NCI-H526 (cell line): ENCODE measurements around the gene ZFR2.
"Not testable (repeated sequence)": the region's sequence is repeated elsewhere in the genome, so short reads cannot be mapped to it uniquely, and the experiment has no call there.

Experiments
- DNase-seq, 2 experiments: peaks; one replicate each; lab custom pipeline; 2025; lab: John Stamatoyannopoulos, UW

The ZFR2 gene

DNA sequence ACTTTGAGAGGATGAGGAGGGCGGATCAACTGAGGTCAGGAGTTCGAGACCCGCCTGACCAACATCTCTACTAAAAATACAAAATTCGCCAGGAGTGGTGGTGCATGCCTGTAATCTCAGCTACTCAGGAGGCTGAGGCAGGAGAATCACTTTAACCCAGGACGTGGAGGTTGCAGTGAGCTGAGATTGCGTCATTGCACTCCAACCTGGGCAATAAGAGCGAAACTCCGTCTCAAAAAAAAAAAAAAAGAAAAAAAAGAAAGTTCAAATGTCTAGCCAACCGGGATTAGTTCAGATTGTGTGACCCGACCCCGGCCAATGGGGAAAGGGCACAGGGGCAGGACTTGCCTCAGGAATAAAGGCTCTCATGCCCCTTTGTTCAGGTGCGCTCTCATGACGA lies 5.9 kb upstream of the ZFR2 start:
- not testable (repeated sequence) for DNase-seq

- DNase-seq: no peak
Measured at GRCh38 chr19:3873151-3873550, 4.3 kb upstream of the ZFR2 start.

- no peak for DNase-seq
Measured at GRCh38 chr19:3867971-3868769, 668 bp downstream of the ZFR2 start.

DNA sequence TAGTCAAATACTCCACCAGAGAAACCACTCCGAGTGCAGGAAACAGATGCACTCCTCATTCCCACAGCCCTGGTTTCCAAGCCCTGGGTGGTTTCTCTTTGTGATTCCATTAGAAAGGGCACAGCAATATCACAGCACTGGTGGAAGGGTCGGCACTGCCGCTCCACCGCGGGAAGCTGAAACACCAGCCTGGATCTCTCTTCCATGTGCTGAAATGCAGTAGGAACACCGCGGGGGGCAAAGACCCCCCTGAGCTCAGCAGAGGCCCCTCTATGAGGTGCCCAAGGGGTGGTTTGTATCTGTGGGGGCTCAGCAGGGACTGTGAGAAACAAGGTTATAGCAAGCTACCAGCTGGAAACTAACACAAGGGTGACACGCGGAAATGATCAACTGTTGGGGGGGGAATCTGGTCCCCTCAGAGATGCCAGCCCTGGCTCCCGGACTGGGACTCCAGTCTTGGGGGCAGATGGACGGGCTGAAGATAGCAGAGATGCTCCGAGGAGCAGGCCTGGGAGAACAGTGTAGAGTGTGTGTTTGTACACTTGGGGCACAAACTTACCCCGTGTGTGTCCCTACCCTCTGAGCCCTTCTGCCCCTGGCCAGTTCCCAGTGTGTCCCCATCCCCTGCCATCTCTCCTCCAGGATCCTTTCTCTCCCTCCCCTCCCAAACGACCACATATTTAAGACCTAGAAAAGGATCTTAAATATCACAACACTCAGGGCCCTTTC lies 1.8 kb downstream of the ZFR2 start:
- no peak for DNase-seq

DNA sequence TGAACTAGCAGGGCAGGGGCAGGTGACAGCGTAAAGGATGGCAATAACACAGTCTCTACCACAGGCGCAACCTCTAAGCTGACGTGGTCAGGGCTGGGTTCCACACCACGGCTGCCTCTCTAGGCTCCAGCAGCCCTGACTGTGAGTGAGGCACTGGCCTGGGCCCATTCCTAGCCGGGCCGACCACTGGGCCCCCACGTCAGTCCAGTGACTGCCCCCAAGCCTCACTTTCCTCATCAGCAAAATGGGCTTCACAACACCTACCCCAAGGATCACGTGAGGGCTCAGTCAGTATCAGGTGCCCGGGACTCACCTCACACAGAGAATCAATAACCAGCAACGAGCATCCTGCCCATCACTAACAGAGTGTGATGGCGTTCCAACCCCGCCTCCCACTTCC lies 5.2 kb downstream of the ZFR2 start:
- DNase-seq: no peak

DNA sequence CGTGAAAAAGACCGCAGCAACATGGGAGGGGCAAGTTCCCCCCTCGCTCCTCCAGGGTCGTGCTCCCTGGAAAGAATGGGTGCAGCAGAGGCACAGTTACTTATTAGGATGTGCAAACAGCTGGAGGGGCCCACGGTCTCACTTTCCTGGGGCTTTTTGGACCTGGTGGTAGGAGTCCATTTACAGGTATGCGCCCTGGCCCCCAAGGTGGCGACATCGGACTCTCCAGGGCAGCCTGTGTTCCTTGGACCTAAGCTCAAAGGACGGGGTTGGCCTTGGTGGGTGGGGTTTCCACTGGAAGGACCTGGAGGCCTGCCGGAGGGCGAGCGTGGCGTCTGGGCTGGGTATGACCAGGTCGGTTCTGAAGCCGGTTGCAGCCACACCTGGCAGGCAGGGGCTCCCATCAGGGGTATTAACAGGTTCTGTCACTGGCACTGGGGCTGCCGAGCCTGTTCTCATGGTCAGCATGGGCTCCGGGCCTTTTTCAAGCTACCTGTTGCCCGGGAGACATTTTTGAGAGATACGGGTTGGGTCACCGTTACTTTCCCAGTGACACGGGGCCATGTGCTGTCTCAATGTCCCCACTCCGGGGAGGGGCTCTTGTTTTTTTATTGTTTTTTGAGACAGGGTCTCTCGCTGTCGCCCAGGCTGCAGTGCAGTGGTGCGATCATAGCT lies 5.9 kb downstream of the ZFR2 start:
- no peak for DNase-seq

- DNase-seq: no peak
Measured at GRCh38 chr19:3860499-3860898, 8.3 kb downstream of the ZFR2 start.

GRCh38 chr19:3857449-3858003 lies 11.3 kb downstream of the ZFR2 start:
- peak; percentile 32 to 49 for DNase-seq

GRCh38 chr19:3855320-3855719 lies 13.5 kb downstream of the ZFR2 start:
- no peak for DNase-seq

DNA sequence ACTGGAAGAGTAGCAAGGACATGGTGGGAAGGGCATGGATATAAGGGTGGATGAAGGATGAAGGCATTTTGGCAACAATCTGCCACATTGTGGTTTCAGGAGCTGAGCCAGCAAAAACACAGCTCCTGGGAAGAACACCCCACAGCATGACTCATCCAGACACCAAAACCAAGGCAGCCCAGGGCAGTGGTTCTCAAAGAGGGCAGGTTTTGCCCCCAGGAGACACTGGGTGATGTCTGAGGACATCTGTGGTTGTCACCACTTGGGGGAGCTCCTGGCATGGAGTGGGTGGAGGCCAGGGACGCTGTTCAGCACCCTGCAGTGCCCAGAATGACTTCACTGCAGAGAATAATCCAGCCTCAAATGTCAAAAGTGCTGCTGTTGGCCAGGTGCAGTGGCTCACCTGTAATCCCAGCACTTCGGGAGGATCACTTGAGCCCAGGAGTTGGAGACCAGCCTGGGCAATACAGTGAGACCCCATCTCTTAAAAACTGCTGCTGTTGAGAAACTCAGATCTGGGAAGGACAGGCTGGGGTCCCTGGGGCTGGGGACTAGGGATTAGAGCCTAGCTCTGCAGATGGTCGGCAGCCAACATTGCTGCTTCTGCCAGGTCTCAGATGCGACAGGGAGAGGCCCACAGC lies 16.1 kb downstream of the ZFR2 start:
- DNase-seq: no peak

- no peak for DNase-seq
Measured at GRCh38 chr19:3852177-3852511, 16.7 kb downstream of the ZFR2 start.

DNA sequence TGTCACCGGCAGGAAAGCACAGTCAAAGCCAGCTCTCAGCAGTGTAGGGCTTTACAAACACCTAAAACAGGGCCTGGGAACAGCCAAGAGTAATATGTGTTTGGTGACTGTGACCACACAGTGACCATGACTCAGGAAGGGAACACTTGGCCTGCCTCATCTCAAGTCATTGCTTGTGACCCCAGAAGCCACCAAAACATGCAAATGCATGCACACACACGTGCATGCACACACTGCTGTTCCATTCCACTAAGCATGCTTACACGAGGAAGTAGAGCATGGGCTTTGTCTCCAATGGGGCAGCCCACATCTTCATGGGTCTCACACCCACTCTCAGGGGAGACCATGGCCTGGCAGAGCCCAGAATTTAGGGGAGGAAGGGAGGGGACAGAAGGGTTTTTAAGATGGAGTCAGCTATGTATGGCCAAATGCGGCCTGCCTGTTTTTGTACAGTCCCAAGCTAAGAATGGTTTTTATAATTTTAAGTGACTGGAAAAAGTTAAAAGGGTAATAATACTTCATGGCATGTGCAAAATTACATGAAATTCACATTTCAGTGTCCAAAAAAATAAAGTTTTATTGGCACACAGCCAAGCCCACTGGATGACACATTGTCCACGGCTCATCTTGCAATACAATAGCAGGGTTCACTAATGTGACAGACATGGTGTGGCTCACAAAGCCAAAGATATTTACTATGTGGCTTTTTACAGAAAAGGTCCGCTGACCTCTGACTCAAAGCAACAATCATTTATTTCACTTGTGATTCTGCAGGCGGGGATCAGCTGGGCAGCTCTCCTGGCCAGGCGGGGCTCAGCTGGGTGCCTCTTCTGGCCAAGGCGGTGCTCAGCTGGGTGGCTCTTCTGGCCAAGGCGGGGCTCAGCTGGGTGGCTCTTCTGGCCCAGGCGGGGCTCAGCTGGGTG lies 17.3 kb downstream of the ZFR2 start:
- no peak for DNase-seq

GRCh38 chr19:3850320-3850972 lies 18.4 kb downstream of the ZFR2 start:
- DNase-seq: no peak

DNA sequence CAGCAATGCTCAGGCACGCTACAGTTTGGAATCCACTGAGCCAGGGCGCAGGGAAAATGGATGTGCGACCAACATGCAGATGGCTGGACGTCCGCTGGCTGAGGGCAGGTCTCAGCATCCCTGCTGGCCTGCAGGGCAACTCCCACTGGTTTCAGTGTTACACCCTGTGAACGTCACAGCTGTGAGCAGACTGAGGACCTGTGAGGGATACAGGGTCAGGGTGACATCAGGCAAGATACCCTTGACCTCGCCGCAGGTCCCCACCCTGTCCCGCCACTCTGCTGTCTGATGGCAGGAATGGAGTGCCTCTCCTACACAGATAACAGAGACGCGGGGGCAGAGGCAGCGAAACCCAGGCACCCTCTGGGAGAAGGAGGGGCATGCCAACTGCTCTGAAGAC lies 19.1 kb downstream of the ZFR2 start:
- DNase-seq: no peak

- peak in 1 of 2 experiments; percentile 53 for DNase-seq
Measured at GRCh38 chr19:3849092-3849491, 19.7 kb downstream of the ZFR2 start.

GRCh38 chr19:3844596-3844995 lies 24.2 kb downstream of the ZFR2 start:
- no peak for DNase-seq

DNA sequence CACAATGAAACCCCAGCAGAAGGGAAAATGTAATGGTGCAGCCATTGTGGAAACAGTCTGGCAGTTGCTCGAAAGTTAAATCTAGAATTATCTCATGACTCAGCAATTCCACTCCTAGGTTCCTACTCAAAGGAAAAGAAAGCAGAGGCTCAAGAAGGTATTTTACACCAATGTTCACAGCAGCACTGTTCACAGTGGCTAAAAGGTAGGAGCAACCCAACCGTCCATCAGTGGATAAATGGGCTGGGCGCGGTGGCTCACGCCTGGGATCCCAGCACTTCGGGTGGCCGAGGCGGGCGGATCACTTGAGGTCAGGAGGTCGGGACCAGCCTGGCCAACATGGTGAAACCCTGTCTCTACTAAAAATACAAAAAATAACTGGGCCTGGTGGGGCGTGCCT lies 25.9 kb downstream of the ZFR2 start:
- DNase-seq: no peak

- no peak for DNase-seq
Measured at GRCh38 chr19:3840804-3841203, 28.0 kb downstream of the ZFR2 start.

DNA sequence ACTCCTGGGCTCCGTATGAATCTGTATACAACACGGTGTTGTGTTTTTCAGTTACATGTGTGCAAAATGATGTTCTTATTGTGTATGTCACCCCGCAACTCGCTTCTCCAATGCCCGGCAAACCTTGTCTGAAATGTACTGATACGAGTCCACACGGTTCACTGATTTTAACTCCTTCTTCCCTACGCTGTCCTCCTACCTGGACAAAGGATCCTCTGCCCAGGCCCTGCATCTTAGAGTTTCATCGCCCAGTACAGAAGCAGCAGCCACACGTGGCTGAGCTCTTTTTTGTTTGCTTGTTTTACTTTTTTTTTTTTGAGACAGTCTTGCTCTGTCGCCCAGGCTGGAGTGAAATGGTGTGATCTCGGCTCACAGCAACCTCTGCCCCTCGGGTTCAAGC lies 28.9 kb downstream of the ZFR2 start:
- DNase-seq: no peak

GRCh38 chr19:3838661-3839060 lies 30.2 kb downstream of the ZFR2 start:
- no peak for DNase-seq

- DNase-seq: no peak
Measured at GRCh38 chr19:3837922-3838321, 30.9 kb downstream of the ZFR2 start.
